ENCODE data around the gene TGFBR2. TPM values are rescaled to one million over a fixed set of nuclear protein-coding genes. Genes with fewer than 3 reads are reported as not detected.

TGFBR2 gene
- polyA plus RNA-seq, 1 donor (not counting 4 experiments of a cell fraction or from before 2014, with no cell fraction given) = 303 TPM

DNA sequence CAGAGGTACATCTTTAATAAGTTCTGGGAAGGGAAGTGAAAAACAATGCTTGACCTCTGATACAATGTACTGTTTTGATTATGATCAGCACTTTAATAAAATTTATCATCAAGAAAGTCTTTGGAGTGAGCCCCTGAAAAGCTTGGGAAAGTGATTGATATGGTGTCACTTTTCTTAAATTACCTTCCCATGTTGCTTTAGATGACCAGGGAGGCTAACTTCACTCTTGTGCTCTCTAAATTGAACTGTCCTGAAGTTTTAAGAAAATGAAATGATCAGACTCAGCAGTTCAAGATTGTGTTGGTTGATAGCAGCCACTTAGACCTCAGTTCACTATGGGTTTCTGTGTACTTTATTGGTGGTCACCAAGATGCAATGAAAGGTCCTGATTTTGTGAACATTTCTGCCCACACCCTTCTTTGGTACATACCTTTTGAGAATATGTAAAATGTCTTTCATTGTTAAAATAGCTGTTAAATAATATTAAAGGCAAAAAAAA is 15.7 kb downstream of the TGFBR2 start:
- FAIRE-seq = no peak

DNA sequence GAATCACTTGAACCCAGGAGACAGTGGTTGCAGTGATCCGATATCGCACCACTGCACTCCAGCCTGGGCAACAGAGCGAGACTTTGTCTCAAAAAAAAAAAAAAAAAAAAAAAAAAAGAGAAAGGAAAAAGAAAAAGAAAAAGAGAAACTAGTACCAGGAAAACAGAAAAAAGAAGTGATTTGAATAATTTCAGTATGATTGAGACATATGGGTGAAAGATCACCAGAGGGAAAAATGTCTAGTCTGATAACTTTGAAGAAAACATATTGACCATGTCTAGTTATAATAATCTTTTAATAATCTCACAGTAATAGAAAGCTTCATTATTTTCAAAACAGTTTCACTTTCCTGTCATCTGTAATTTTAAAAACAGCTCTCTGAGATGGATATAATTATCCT is 16.4 kb downstream of the TGFBR2 start:
- Histone ChIP-seq H3K9me1 (ENCODE audit: control insufficient read depth, extremely low read depth, insufficient read depth, low read length) (no peaks in the 10 kb centered on the region), H2AFZ (ENCODE audit: control insufficient read depth, low read length) (no peak overlapping the region), H3K27ac (ENCODE audit: control insufficient read depth, insufficient read depth, low read length) (no peak overlapping the region), H3K4me3 (ENCODE audit: control insufficient read depth in 2 of 3, extremely low read depth in 1 of 3, insufficient read depth in 2 of 3, low read depth in 1 of 3, low read length in 3 of 3) (no peak overlapping the region), H3K79me2 (ENCODE audit: control insufficient read depth, insufficient read depth, low read length) (peaks cover 89% of the 10 kb centered on the region), H3K9me3 (ENCODE audit: control insufficient read depth, low read depth, low read length) (no peaks in the 10 kb centered on the region), H3K36me3 (ENCODE audit: control insufficient read depth in 2 of 2, extremely low read depth in 1 of 2, insufficient read depth in 2 of 2, low read length in 2 of 2) (peaks cover 16 to 35% of the 10 kb centered on the region in 2 experiments), H3K4me2 (ENCODE audit: control insufficient read depth, extremely low read depth, insufficient read depth, low read depth, low read length) (no peak overlapping the region), H3K27me3 (ENCODE audit: control insufficient read depth, extremely low read depth, insufficient read depth, low read length) (no peaks in the 10 kb centered on the region), H3K9ac (ENCODE audit: control insufficient read depth, extremely low read depth, insufficient read depth, low read length) (no peak overlapping the region), H4K20me1 (ENCODE audit: control insufficient read depth, extremely low read depth, insufficient read depth, low read length) (peaks cover 24% of the 10 kb centered on the region), H3K4me1 (ENCODE audit: control insufficient read depth, extremely low read depth, insufficient read depth, low read length) (peaks cover 50% of the 10 kb centered on the region)
- dilution Hi-C loops (cut with MboI; ENCODE audit: extremely low pct_ligation_motif_present, low sequenced_read_pairs) = no loop called here
- DNase-seq (ENCODE audit: low read depth, low spot score) (no peak), FAIRE-seq (no peak)
- TF ChIP-seq, protein P1, sequence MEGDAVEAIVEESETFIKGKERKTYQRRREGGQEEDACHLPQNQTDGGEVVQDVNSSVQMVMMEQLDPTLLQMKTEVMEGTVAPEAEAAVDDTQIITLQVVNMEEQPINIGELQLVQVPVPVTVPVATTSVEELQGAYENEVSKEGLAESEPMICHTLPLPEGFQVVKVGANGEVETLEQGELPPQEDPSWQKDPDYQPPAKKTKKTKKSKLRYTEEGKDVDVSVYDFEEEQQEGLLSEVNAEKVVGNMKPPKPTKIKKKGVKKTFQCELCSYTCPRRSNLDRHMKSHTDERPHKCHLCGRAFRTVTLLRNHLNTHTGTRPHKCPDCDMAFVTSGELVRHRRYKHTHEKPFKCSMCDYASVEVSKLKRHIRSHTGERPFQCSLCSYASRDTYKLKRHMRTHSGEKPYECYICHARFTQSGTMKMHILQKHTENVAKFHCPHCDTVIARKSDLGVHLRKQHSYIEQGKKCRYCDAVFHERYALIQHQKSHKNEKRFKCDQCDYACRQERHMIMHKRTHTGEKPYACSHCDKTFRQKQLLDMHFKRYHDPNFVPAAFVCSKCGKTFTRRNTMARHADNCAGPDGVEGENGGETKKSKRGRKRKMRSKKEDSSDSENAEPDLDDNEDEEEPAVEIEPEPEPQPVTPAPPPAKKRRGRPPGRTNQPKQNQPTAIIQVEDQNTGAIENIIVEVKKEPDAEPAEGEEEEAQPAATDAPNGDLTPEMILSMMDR (optimal IDR thresholded peaks at IDR 0.05 in 1 of 3, IDR thresholded peaks at IDR 0.05 in 1 of 3, conservative IDR thresholded peaks at IDR 0.05 in 1 of 3; ENCODE audit: extremely low read depth in 1 of 3, insufficient read depth in 2 of 3, low read length in 3 of 3) = no peak
- TF ChIP-seq EZH2 (IDR thresholded peaks at IDR 0.05; ENCODE audit: low read length) = no peak

More for the DNA sequence above, 15.7 kb downstream of the TGFBR2 start:
- H2AFZ ChIP-seq (ENCODE audit: control insufficient read depth, low read length) = no peak overlapping the region
- H3K4me3 ChIP-seq (ENCODE audit: control insufficient read depth in 2 of 3, extremely low read depth in 1 of 3, insufficient read depth in 2 of 3, low read depth in 1 of 3, low read length in 3 of 3) = no peak overlapping the region
- H4K20me1 ChIP-seq (ENCODE audit: control insufficient read depth, extremely low read depth, insufficient read depth, low read length) = peaks cover 24% of the 10 kb centered on the region
- no peak for TF ChIP-seq EZH2 (IDR thresholded peaks at IDR 0.05; ENCODE audit: low read length)
- TF ChIP-seq, protein P1 (optimal IDR thresholded peaks at IDR 0.05 in 1 of 3, IDR thresholded peaks at IDR 0.05 in 1 of 3, conservative IDR thresholded peaks at IDR 0.05 in 1 of 3; ENCODE audit: extremely low read depth in 1 of 3, insufficient read depth in 2 of 3, low read length in 3 of 3) = no peak
- peaks cover 16 to 39% of the 10 kb centered on the region in 2 experiments for H3K36me3 ChIP-seq (ENCODE audit: control insufficient read depth in 2 of 2, extremely low read depth in 1 of 2, insufficient read depth in 2 of 2, low read length in 2 of 2)
- dilution Hi-C loops (cut with MboI; ENCODE audit: extremely low pct_ligation_motif_present, low sequenced_read_pairs) = no loop called here
- no peak overlapping the region for H3K27ac ChIP-seq (ENCODE audit: control insufficient read depth, insufficient read depth, low read length)
- H3K27me3 ChIP-seq (ENCODE audit: control insufficient read depth, extremely low read depth, insufficient read depth, low read length) = no peaks in the 10 kb centered on the region
- no peak overlapping the region for H3K9ac ChIP-seq (ENCODE audit: control insufficient read depth, extremely low read depth, insufficient read depth, low read length)
- no peaks in the 10 kb centered on the region for H3K9me1 ChIP-seq (ENCODE audit: control insufficient read depth, extremely low read depth, insufficient read depth, low read length)
- no peak for DNase-seq (ENCODE audit: low read depth, low spot score)
- no peaks in the 10 kb centered on the region for H3K9me3 ChIP-seq (ENCODE audit: control insufficient read depth, low read depth, low read length)
- H3K79me2 ChIP-seq (ENCODE audit: control insufficient read depth, insufficient read depth, low read length) = peaks cover 89% of the 10 kb centered on the region
- H3K4me1 ChIP-seq (ENCODE audit: control insufficient read depth, extremely low read depth, insufficient read depth, low read length) = peaks cover 47% of the 10 kb centered on the region
- H3K4me2 ChIP-seq (ENCODE audit: control insufficient read depth, extremely low read depth, insufficient read depth, low read depth, low read length) = no peak overlapping the region

Measured in keratinocyte (primary cell).